Stimulated activated CD4-positive, alpha-beta T cell treated with anti-CD3 and anti-CD28 coated beads, Interleukin-1b, Interleukin-23, amount 100 ng/mL, for 1 hour (primary cell): Measurements from ENCODE around the gene SLC38A6.
"Not testable (repeated sequence)": the region's sequence is repeated elsewhere in the genome, so short reads cannot be mapped to it uniquely, and the experiment has no call there.

Experiments used
- DNase-seq, 2 donors: peaks; one replicate each; pipeline ENCODE4 v3.0.0-alpha.2; 2020; ENCODE audit warnings: low read depth in 2 of 2

Gene SLC38A6

GRCh38 chr14:61051051-61051450, 70.0 kb downstream of the SLC38A6 start:
- no peak for DNase-seq

GRCh38 chr14:61051621-61052020, 70.6 kb downstream of the SLC38A6 start:
- no peak for DNase-seq

GRCh38 chr14:61063461-61063860, 82.4 kb downstream of the SLC38A6 start:
- DNase-seq, result no peak

GRCh38 chr14:61064210-61064609, 83.2 kb downstream of the SLC38A6 start:
- no peak for DNase-seq

GRCh38 chr14:61064856-61065255, 83.8 kb downstream of the SLC38A6 start:
- no peak for DNase-seq

GRCh38 chr14:61065656-61066055, 84.6 kb downstream of the SLC38A6 start:
- no peak for DNase-seq

- not testable (repeated sequence) for DNase-seq
These were observed 91.4 kb downstream of the SLC38A6 start for GRCh38 chr14:61072442-61072841.

GRCh38 chr14:61074852-61075251, 93.8 kb downstream of the SLC38A6 start:
- DNase-seq, result no peak

- DNase-seq, result no peak
These were observed 95.5 kb downstream of the SLC38A6 start for GRCh38 chr14:61076556-61076955.

- no peak for DNase-seq
These were observed 96.4 kb downstream of the SLC38A6 start for GRCh38 chr14:61077437-61077836.

- DNase-seq, result no peak
These were observed 97.1 kb downstream of the SLC38A6 start for GRCh38 chr14:61077951-61078720.

GRCh38 chr14:61080591-61081010, 99.6 kb downstream of the SLC38A6 start:
- DNase-seq, result no peak

GRCh38 chr14:61088081-61088480, 107.0 kb downstream of the SLC38A6 start:
- no peak for DNase-seq

- DNase-seq, result no peak
These were observed 108.2 kb downstream of the SLC38A6 start for GRCh38 chr14:61089126-61089750.

GRCh38 chr14:61090432-61091216, 109.6 kb downstream of the SLC38A6 start:
- DNase-seq, result no peak

GRCh38 chr14:61091657-61092273, 110.7 kb downstream of the SLC38A6 start:
- DNase-seq, result no peak

- DNase-seq, result not testable (repeated sequence)
These were observed 117.1 kb downstream of the SLC38A6 start for GRCh38 chr14:61098096-61098495.

- DNase-seq, result no peak
These were observed 117.7 kb downstream of the SLC38A6 start for GRCh38 chr14:61098721-61099120.

GRCh38 chr14:61099216-61099835, 118.3 kb downstream of the SLC38A6 start:
- DNase-seq, result no peak

GRCh38 chr14:61101803-61102548, 120.9 kb downstream of the SLC38A6 start:
- no peak for DNase-seq
